Fibroblast of skin of left biceps (primary cell): ENCODE measurements around the gene PPOX.
A peak's percentile ranks its signal among the peaks of the same experiment; 100 is the strongest.

Experiments
- DNase-seq, 2 experiments: peaks; one replicate each; pipeline ENCODE4 v3.0.0-alpha.2; 2013; ENCODE audit warnings: low read depth in 2 of 2

PPOX gene

DNA sequence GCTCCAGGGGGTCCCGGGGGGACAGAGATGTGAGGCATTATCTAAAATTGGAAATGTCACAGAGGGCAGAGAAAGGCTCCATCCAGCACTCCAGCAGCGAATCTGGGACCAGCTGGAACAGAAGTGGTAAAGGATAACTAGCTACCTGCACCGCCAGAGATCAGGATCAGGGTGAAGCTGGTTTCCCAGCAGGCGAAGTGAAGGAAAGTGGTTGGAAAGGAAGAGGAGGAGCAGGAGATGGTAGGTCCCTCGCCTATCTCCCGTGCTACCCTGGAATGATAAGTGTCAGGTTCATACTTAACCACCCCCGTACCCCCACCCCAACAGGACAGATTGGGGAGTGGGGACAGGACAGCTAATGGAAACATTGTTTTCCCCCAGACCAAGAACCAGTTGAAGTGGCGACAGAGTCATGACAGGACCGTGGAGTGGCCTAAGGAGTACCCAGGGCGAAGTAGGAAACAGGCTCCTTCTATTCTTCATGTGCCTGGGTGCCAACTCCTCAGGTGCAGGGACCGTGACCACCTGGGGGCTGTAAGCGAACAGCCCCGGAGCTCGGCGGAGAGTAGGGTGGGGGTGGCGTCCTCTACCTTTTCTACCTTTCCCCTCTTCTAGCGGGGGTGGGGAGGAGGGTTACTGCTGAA lies 10.4 kb downstream of the PPOX start:
- no peak for DNase-seq

DNA sequence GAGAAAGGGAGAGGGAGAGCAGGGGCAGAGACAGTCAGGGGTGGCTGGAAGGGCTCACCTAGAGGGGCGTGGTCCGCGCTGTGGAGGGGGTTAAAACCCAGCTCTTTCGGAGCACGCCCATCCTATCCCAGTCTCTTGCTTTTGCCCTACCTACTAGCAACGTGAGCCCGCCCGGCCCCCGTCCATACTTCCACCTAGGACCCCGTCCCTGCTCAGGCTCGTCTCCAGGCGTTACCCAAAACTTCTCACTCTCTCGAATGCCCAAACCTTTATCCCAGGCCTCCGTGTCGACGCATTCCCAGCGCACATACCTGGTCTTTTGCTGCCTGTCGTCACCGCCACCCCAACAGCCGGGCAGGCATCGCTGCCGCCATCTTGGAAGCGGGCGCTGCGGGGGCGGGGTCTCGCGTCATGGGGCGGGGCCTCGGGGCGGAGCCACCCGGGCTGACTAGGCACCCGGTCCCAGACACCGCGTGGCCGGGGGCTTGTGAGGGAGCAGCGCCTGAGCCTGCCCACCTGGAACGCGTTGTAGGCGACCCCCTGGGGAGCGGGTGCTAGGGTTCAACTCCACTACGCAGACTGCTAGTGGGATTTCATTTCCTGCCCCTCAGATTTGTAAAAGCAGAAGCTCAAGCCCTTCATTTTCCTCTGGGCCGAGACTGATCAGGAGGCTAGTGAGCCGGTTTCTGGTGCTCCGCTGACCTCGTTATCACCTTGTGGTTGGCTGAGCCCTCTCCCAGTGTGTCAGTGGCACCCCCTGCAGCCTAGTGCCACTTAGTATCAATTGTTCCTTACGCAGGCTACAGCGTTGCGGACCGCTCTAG lies 11.1 kb downstream of the PPOX start, which contains the start of gene B4GALT3:
B4GALT3 (minus strand) TSS at position 396 of the 824 bp plus-strand sequence. CDS start 1,447 bp downstream, outside the sequence.
- DNase-seq = no peak

GRCh38 chr1:161177936-161178244 lies 11.7 kb downstream of the PPOX start:
- DNase-seq = no peak

DNA sequence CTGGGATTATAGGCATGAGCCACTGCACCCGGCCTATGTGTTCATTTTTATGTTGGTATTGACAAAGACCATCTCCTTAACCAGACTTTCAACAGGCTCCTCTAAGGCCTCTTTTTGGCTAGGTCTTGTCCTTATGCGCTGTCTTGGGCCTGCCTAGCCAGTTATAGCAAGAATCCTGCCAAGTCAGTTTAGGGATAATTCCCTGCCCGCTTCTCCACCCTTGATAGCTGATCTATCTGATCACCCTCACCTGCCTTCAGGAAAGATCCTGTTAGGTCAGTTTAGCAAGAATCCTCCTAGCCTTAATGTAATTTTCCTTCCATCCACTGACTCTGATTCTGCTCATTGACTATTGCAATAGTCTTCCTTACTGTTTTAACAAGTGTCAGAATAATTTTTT lies 13.5 kb downstream of the PPOX start:
- DNase-seq = no peak

DNA sequence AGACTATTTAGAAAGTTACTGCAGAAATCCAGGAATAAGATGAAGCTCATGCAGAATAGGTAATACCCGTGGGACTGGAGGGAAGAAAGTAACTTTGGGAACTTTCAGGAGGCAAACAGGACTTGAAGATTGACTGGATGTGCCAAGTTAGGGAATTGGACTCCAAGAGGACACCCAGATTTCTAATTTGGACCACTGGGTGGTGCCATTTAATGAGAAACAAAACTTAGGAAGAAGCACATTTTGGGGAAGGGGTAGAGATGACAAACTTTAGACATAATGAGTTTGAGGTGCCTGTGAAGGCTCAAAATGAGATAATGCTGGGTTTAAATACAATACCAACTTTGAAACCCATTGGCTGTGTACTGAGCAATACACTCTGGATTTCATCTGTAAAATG lies 14.4 kb downstream of the PPOX start:
- no peak for DNase-seq

GRCh38 chr1:161182214-161182613 lies 16.0 kb downstream of the PPOX start:
- no peak for DNase-seq

GRCh38 chr1:161185282-161185682 lies 19.1 kb downstream of the PPOX start:
- DNase-seq = peak in 1 of 2 experiments; percentile 45

- DNase-seq = no peak
Measured at GRCh38 chr1:161185732-161186311, 19.6 kb downstream of the PPOX start.

GRCh38 chr1:161187311-161187710 lies 21.1 kb downstream of the PPOX start:
- DNase-seq = no peak

DNA sequence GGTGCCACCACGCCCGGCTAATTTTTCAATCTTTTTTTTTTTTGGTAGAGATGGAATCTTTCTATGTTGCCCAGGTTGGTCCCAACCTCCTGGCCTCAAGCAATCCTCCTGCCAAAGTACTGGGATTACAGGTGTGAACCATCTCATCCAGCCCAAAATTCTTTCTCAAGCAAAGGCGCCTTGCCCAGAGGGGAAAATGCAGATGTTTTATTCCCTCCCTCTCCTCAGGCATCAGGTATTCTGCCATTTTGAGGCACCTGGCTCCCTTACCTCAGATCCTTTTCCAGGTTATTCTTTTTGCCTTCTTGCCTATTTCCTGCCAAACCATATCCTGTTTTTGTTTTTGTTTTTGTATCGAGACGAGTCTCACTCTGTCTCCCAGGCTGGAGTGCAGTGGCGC lies 22.2 kb downstream of the PPOX start:
- DNase-seq = no peak

- no peak for DNase-seq
Measured at GRCh38 chr1:161189036-161189435, 22.8 kb downstream of the PPOX start.

DNA sequence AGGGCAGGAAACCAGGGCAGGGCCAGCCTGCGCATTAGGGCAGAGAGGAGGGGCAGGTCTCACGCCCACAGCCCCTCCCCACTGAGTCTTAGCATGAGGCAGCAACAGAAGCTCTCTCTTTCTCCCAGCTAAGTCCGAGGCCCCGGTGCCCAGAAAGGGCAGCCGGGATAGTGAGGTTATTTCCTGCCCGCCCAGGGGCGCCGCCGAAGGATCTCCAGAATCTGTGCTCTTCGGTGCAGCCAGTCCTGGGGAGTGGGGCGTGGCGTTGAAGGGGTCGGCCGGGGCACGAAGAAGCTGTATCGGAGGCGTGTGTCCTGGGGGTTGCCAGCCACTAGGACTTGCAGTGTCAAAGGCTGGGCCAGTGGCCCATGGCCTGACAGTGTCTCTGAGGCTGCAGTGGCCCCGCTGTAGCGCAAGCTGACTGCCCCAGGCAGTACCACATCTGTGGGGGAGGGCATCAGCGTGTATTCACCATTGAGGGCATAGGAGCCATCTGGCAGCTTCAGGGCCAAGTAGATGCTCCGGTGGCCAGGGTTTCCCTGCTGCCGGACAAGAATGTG lies 24.8 kb downstream of the PPOX start:
- no peak for DNase-seq

- no peak for DNase-seq
Measured at GRCh38 chr1:161191971-161192370, 25.7 kb downstream of the PPOX start.

DNA sequence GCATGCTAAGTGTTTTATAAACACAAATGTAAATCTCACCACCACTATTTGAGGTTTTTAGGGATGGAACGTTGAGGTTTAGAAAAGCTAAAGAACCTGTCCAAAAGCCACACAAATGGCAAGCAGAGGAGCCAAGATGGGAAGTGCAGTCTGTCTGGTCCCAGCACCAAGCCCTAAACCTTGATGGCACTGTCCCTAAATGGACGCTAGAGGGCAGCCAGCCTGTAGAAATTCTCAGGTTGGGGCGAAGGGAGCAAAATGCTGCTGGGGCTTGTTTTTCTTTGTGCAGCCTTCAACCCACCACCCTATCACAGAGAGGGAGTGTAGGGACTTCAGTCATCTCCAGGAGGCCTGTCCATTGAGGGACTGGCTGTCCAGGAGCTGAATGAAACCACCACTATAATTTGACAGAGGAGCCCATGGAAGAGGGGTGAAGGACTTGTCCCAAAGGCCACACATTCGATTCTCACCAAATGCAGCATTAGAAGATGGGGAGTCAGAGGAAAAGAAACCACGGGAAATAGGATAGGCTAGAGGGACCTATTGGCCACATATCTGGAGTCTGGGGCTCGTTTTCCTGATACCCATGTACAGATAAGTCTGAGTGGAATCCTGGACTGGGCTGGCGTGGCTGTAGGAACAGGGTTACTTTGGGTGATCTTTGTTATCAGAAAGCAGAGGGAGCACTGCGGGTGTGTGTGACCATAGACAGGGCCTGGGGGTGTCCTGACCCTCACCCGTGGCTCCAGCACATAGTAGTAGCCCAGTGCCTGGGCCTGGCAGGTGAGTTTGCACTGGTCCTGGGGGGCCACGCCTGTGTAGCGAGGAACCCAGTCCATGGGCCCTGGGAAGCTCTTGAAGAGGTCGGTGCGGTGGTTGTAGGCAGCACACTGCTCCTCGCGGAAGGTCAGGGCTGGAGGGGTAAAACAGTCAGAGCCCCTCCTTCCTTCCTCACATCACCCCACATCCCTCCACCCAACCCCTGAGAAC lies 26.5 kb downstream of the PPOX start:
- no peak for DNase-seq

GRCh38 chr1:161193561-161194235 lies 27.5 kb downstream of the PPOX start:
- DNase-seq = no peak

DNA sequence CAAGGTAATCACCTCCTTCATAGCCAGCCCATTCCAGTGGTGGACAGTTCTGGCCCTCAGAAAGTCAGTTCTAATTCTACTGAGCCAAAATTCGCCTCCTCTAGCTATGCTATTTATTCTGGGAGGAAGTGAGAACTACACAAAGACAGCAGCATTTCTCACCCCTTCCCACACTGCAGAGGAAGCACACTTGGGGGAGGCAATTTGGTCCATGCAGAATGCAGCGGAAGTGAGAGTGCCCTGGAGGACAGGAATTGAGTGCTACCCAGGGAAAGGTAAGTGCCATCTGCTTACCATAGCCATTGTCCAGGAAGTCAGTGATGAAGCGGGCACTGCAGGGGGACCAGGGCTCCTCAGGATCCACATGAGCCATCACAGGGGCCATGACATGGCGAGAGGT lies 28.9 kb downstream of the PPOX start:
- no peak for DNase-seq

- no peak for DNase-seq
Measured at GRCh38 chr1:161196111-161196510, 29.9 kb downstream of the PPOX start.

DNA sequence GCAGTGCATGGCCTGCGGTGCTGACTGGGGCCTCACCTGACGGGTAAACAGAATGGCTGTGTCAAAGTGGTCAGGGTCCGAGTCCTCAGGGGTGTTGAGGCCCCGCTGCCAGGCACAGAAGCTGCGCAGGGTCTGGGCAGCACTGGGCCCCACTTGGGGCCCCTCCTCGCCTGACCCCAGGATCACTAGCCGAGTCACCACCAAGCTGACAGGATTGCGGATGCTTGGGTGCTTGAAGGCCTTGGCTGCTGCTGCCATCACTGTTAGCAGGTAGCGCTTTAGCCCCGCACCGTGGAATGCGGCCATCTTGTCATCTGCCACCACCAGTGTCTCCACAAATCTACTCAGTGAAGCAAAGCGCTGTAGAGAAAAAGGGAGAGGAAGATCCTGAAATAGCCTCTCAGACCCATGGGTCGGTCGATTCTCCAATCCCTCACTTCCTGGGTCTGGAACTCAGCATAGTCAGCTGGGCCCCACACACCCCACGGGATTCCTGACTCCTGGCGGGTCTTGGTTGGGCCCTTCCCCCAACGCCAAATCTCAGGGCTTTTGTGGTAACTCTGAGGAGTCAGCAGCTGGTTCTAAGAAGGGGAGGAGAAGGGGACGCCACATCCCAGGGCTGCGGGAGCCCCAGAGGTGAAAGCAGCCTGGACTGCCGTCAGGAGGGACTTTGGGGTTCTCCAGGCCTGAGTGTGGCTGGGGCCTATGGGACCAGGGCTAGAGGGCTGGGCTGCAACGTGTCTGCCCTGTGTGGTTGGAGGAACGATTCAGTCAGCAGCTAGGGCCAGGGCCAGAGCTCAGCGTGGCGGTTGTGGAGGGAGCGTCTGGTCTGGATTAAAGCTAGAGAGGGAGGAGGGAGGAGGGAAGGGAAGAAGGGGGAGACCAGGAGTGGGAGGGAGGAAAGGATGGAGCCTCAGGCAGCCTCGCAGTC lies 30.6 kb downstream of the PPOX start:
- peak; percentile 82 to 83 for DNase-seq

GRCh38 chr1:161197560-161198193 lies 31.5 kb downstream of the PPOX start:
- DNase-seq = no peak
